RWPE2 (cell line): ENCODE data around the gene SPRR2F.

Experiments
- ATAC-seq: fragments of 200-7000 bp; cut with Tn5 transposase; 3 replicates; pipeline ENCODE4 v1.9.1; 2021; ENCODE audit warnings: low read depth
- DNase-seq: peaks from one replicate; pipeline ENCODE4 v3.0.0-alpha.2; 2020; ENCODE audit warnings: low spot score
- H3K27ac ChIP-seq: fragments of 450-650 bp; 2 replicates; pipeline ENCODE4 v1.5.1; 2017; ENCODE audit warnings: mild to moderate bottlenecking; ENCODE audit not compliant: poor library complexity, severe bottlenecking
- H3K27me3 ChIP-seq: fragments of 250-450 bp; sonication (Bioruptor Pico); 2 replicates; pipeline ENCODE4 v1.5.1; 2021; ENCODE audit warnings: mild to moderate bottlenecking, moderate library complexity; ENCODE audit not compliant: insufficient read depth, poor library complexity, severe bottlenecking
- H3K36me3 ChIP-seq: fragments of 250-450 bp; sonication (Bioruptor Pico); 2 replicates; pipeline ENCODE4 v1.5.1; 2020; ENCODE audit warnings: low read depth, mild to moderate bottlenecking, moderate library complexity
- H3K4me1 ChIP-seq: fragments of 250-450 bp; sonication (Bioruptor Pico); 2 replicates; pipeline ENCODE4 v1.5.1; 2021; ENCODE audit warnings: mild to moderate bottlenecking, moderate library complexity; ENCODE audit not compliant: insufficient read depth, poor library complexity, severe bottlenecking
- H3K4me3 ChIP-seq: fragments of 250-450 bp; sonication (Bioruptor Pico); 2 replicates; pipeline ENCODE4 v1.5.1; 2021; ENCODE audit warnings: mild to moderate bottlenecking, moderate library complexity; ENCODE audit not compliant: severe bottlenecking
- H3K9me3 ChIP-seq: fragments of 250-450 bp; sonication (Bioruptor Pico); 2 replicates; pipeline ENCODE4 v1.5.1; 2021; ENCODE audit warnings: mild to moderate bottlenecking, moderate library complexity; ENCODE audit not compliant: severe bottlenecking
- CTCF ChIP-seq: fragments of 450-650 bp; IDR thresholded peaks from one replicate; pipeline ENCODE4 v1.5.1; 2017; ENCODE audit warnings: mild to moderate bottlenecking, moderate library complexity; ENCODE audit not compliant: poor library complexity, severe bottlenecking

The SPRR2F gene

GRCh38 chr1:153081736-153082135 is 31.6 kb downstream of the SPRR2F start:
- DNase-seq (no peak), ATAC-seq (no peak)

GRCh38 chr1:153072806-153073726 is 40.2 kb downstream of the SPRR2F start:
- DNase-seq, result no peak
- TF ChIP-seq CTCF, result no peak
- Histone ChIP-seq H3K4me3 (no peak overlapping the region), H3K27ac (no peak overlapping the region), H3K27me3 (no peaks in the 10 kb centered on the region), H3K4me1 (no peaks in the 10 kb centered on the region), H3K9me3 (no peaks in the 10 kb centered on the region), H3K36me3 (no peaks in the 10 kb centered on the region)
- no peak for ATAC-seq

More at GRCh38 chr1:153081736-153082135, 31.6 kb downstream of the SPRR2F start:
- Histone ChIP-seq H3K4me1 (no peaks in the 10 kb centered on the region), H3K9me3 (peaks cover 2% of the 10 kb centered on the region), H3K27ac (no peak overlapping the region), H3K36me3 (no peaks in the 10 kb centered on the region), H3K4me3 (no peak overlapping the region), H3K27me3 (no peaks in the 10 kb centered on the region)
- no peak for TF ChIP-seq CTCF

GRCh38 chr1:153071511-153071910 is 41.8 kb downstream of the SPRR2F start, which contains the start of gene SPRR2B:
Gene SPRR2B (minus strand): TSS chr1:153071611. CDS start chr1:153070839, 772 bp downstream.
- Histone ChIP-seq H3K9me3 (no peaks in the 10 kb centered on the region), H3K36me3 (no peaks in the 10 kb centered on the region), H3K4me3 (no peak within 1 kb of the TSS), H3K27me3 (no peaks in the 10 kb centered on the region), H3K27ac (no peak within 1 kb of the TSS), H3K4me1 (no peaks in the 10 kb centered on the region)
- ATAC-seq (no peak), DNase-seq (no peak)
- no peak for TF ChIP-seq CTCF

- H3K4me3 ChIP-seq, result no peak overlapping the region
These were observed 43.1 kb downstream of the SPRR2F start for GRCh38 chr1:153070243-153070642.

More at GRCh38 chr1:153070243-153070642, 43.1 kb downstream of the SPRR2F start:
- DNase-seq, result no peak
- Histone ChIP-seq H3K4me1 (no peaks in the 10 kb centered on the region), H3K36me3 (no peaks in the 10 kb centered on the region), H3K27me3 (no peaks in the 10 kb centered on the region), H3K9me3 (no peaks in the 10 kb centered on the region), H3K27ac (no peak overlapping the region)
- no peak for TF ChIP-seq CTCF
- no peak for ATAC-seq
